ENCODE results near the gene MSRB3. TPM values are rescaled to one million over a fixed set of nuclear protein-coding genes. Genes with fewer than 3 reads are reported as not detected.

Gene MSRB3
- total and polyA plus RNA-seq, 10 donors: 4.3 to 64.4 (median 19.7) TPM

DNA sequence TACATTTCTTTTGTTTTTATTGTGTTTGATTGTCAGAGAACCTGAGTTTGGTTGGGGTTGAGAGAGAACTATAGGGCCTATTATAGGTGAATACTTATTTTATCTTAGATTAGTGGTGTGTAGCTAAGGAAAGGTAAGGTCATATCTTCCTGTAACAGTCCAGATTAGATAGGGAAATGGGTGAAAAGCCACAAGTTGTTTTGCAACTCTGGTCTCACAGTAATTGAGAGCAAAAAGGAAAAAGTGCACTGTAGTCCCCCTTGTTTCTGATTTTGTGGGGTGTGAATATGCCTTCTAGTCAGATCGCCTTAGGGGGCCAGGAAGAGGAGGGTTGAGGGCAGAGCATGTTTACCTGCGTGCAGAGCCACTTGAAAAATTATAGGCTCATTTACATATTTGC is 8.9 kb downstream of the MSRB3 start:
- no peaks in the 10 kb centered on the region for H3K9me3 ChIP-seq
- peaks cover 0 to 11% (median 0%) of the 10 kb centered on the region in 7 donors for H3K27me3 ChIP-seq (replicated peaks in 1 of 7)
- H3K27ac ChIP-seq: no peak overlapping the region
- 34 to 61% (median 59%) methylated on average over 2 of the region's 2 CpGs for WGBS, 5 donors
- peaks cover 0 to 13% (median 0%) of the 10 kb centered on the region in 6 donors for H3K4me1 ChIP-seq
- no peak for DNase-seq
- no peak for TF ChIP-seq POLR2A (IDR thresholded peaks at IDR 0.05)
- no peak overlapping the region for H3K4me3 ChIP-seq
- intact Hi-C loops (cut with DNase I; ENCODE audit: low total_unique reads): no loop called here
- H3K36me3 ChIP-seq: no peaks in the 10 kb centered on the region

DNA sequence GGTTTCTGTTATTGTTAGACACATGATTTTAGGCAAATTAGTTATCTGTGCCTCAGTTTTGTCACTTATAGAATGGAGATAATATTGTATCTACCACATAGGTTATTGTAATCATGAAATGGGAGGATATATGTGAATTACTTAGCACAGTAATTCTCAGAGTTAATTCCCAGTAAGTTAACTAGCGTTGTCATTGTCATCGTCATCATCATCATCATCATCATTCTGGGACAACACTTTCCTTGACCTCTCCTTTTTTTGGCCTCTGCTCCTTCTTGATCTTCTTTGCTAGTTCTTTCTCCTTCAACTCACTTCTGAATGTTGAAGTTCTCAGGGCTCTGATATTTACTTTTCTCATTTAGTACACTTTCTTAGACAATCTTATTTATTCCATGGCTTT is 13.8 kb downstream of the MSRB3 start:
- H3K9me3 ChIP-seq: no peaks in the 10 kb centered on the region
- H3K27me3 ChIP-seq (replicated peaks in 1 of 7): no peaks in the 10 kb centered on the region
- TF ChIP-seq POLR2AphosphoS5 (IDR thresholded peaks at IDR 0.05): no peak
- TF ChIP-seq, protein P1, sequence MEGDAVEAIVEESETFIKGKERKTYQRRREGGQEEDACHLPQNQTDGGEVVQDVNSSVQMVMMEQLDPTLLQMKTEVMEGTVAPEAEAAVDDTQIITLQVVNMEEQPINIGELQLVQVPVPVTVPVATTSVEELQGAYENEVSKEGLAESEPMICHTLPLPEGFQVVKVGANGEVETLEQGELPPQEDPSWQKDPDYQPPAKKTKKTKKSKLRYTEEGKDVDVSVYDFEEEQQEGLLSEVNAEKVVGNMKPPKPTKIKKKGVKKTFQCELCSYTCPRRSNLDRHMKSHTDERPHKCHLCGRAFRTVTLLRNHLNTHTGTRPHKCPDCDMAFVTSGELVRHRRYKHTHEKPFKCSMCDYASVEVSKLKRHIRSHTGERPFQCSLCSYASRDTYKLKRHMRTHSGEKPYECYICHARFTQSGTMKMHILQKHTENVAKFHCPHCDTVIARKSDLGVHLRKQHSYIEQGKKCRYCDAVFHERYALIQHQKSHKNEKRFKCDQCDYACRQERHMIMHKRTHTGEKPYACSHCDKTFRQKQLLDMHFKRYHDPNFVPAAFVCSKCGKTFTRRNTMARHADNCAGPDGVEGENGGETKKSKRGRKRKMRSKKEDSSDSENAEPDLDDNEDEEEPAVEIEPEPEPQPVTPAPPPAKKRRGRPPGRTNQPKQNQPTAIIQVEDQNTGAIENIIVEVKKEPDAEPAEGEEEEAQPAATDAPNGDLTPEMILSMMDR (IDR thresholded peaks at IDR 0.05 in 8 of 11, conservative IDR thresholded peaks at IDR 0.05 in 3 of 11): no peak
- TF ChIP-seq POLR2A (IDR thresholded peaks at IDR 0.05): no peak
- H3K36me3 ChIP-seq: no peaks in the 10 kb centered on the region
- intact Hi-C loops (cut with DNase I; ENCODE audit: low total_unique reads): no loop called here
- DNase-seq: no peak
- H3K4me1 ChIP-seq: peaks cover 0 to 8% (median 0%) of the 10 kb centered on the region in 6 donors
- no peak overlapping the region for H3K4me3 ChIP-seq
- 95 to 100% (median 97%) methylated on average over 2 of the region's 2 CpGs for WGBS, 5 donors
- no peak overlapping the region for H3K27ac ChIP-seq

DNA sequence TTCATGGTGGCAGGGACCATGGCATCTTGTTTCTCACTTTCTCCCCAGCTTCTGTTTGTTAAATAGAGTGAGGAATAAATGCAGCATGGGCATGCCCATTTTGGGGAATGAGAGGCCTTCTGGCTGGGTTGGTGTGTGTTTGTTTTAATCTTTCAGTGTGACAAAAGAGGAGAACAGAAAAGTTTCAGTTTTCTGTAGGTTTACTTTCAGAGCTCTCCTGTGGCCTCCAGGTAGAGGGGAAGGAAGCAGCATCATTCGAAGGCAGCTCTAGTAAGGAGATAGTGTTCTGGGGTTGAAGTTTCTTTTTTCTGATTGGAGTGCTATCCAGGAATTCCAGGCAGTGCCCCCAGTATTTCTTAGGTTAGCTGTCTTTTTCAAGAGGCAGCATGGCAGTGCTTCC is 15.3 kb downstream of the MSRB3 start:
- no peaks in the 10 kb centered on the region for H3K9me3 ChIP-seq
- H3K27ac ChIP-seq: no peak overlapping the region
- no peak overlapping the region for H3K4me3 ChIP-seq
- intact Hi-C loops (cut with DNase I; ENCODE audit: low total_unique reads): no loop called here
- H3K27me3 ChIP-seq (replicated peaks in 1 of 7): no peaks in the 10 kb centered on the region
- TF ChIP-seq, protein P1 (IDR thresholded peaks at IDR 0.05 in 8 of 11, conservative IDR thresholded peaks at IDR 0.05 in 3 of 11): no peak
- TF ChIP-seq POLR2AphosphoS5 (IDR thresholded peaks at IDR 0.05) (no peak), POLR2A (IDR thresholded peaks at IDR 0.05) (no peak)
- no peaks in the 10 kb centered on the region for H3K4me1 ChIP-seq
- WGBS, 5 donors: 47 to 92% (median 51%) methylated on average over 1 of the region's 1 CpG
- no peak for DNase-seq
- H3K36me3 ChIP-seq: no peaks in the 10 kb centered on the region

DNA sequence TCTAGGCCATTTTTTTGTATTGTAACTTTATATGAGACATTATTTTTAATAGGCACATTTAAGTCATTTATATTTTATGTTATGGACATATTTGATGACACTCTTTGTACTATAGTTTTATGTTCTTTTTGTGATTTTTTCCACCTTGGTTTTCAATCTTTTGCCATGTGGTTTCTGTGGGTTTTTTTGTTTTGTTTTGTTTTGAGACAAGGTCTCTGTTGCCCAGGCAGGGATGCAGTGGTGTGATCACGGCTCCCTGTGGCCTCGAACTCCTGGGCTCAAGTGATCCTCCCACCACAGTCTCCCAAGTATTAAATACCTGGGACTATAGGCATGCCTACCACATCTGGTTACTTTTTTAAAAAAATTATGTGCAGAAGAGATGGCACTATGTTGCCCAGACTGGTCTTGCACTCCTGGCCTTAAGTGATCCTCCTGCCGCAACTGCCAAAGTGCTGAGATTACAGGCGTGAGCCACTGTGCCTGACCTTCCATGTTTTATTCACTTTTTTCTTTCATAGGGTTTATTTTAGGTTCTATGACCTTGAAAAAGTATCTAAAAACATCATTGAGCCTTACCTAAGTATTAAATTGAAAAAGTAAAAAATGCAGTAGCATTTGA is 16.3 kb downstream of the MSRB3 start:
- TF ChIP-seq, protein P1 (IDR thresholded peaks at IDR 0.05 in 8 of 11, conservative IDR thresholded peaks at IDR 0.05 in 3 of 11): no peak
- TF ChIP-seq POLR2AphosphoS5 (IDR thresholded peaks at IDR 0.05) (no peak), POLR2A (IDR thresholded peaks at IDR 0.05) (no peak)
- Histone ChIP-seq H3K36me3 (no peaks in the 10 kb centered on the region), H3K27ac (no peak overlapping the region), H3K4me1 (peaks cover 0 to 7% (median 0%) of the 10 kb centered on the region in 6 donors), H3K27me3 (replicated peaks in 1 of 7) (no peaks in the 10 kb centered on the region), H3K9me3 (no peaks in the 10 kb centered on the region), H3K4me3 (no peak overlapping the region)
- no peak for DNase-seq
- intact Hi-C loops (cut with DNase I; ENCODE audit: low total_unique reads): no loop called here
- 71 to 81% (median 74%) methylated on average over 4 of the region's 4 CpGs for WGBS, 5 donors
